ENCODE data around the gene ABCE1.

Gene ABCE1

DNA sequence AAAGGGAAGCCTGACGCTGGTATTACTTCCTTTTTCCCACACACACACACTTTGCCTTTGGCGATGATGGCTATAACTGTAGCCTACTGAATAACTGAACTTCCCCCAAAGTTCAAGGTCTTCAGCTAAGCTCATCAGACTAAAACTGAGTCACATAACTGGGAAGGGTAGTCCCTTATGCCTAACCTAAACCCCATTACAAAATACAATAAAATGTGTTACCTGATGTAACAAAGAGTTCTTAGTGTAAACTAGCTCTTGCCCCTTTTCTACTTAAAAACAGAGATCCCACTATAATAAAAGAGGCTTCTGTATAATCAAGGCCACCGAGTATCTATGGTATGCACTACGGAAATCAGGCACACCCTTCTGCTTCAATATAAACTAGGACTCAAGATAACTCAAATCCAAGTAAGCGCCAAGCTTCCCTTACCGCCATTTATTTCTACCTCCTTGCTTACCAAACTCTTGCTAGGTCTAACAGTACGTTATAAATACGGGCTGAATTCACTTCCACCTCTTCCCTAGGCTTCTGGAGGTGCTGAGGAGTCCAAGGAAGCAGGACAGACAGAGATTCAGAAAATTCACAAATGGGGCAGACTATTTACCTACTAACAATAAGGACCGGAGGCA, 79.9 kb downstream of the ABCE1 start:
- no peak for DNase-seq

DNA sequence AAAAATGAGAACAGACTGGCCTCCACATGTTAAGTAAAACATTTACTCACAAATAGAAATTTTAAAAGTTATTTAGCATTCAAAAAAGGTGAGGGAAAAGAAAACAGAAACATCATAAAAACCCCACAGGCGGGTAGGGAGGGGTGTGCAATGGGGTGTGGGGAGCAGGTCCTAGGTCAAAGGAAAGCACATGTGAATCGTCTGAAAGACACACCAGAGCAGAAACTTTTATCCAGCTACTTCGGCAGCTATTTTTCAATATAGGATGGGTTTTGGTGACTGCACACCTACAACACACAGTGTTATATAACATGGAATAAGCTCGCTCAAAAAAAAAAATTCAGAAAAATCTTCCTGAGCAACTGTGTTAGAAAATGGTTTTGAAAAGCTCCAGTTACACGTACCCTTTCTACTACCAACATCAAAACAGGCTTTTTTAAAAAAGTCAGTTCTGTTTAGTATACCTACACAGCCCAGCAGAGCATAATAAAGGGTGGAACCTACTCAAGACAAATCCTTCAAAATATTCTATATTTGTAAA, 80.7 kb downstream of the ABCE1 start:
- no peak for DNase-seq
